IMR-90 (cell line): ENCODE measurements around the gene PRF1. TPM values are rescaled to one million over a fixed set of nuclear protein-coding genes. Genes with fewer than 3 reads are reported as not detected.

Experiments
- ATAC-seq: fragments of 200-7000 bp; cut with Tn5 transposase; 2 replicates; pipeline ENCODE4 v1.9.1; 2020; ENCODE audit warnings: low read depth, mild to moderate bottlenecking, moderate library complexity
- BruUV-seq: library from RNA; stranded (reverse); fragments of 400-500 nt; replicated peaks from 2 replicates; lab custom pipeline; 2021; lab: Mats Ljungman, UMichigan
- CTCF ChIA-PET: fragments of 300-600 bp; formaldehyde crosslinking; extraction: SDS; loops from one replicate; lab custom pipeline; 2021; ENCODE audit warnings: antibody characterized with exemption; lab: Yijun Ruan, JAX
- POLR2A ChIA-PET: fragments of 300-600 bp; sonication (Branson Sonifier 250); formaldehyde crosslinking; loops from one replicate; lab custom pipeline; 2022; ENCODE audit warnings: antibody characterized with exemption; ENCODE audit not compliant: unreplicated experiment; lab: Charles Lee
- DNase-seq: peaks from one replicate; pipeline ENCODE4 v3.0.0; 2013
- H2AFZ ChIP-seq: replicated peaks from 2 replicates; pipeline ENCODE3; 2013; ENCODE audit warnings: low read length, mild to moderate bottlenecking; ENCODE audit not compliant: poor library complexity
- H2AK5ac ChIP-seq: 2 replicates; pipeline ENCODE4 v1.6.1; 2013; ENCODE audit warnings: low read depth, low read length, inconsistent platforms
- H2AK9ac ChIP-seq: replicated peaks from 2 replicates; pipeline ENCODE3; 2013; ENCODE audit warnings: mild to moderate bottlenecking, low read depth, low read length, moderate library complexity; ENCODE audit not compliant: poor library complexity
- H2BK120ac ChIP-seq: 2 replicates; pipeline ENCODE4 v1.6.1; 2013; ENCODE audit warnings: low read depth, low read length, inconsistent platforms
- H2BK15ac ChIP-seq: 3 replicates; pipeline ENCODE4 v1.6.1; 2013; ENCODE audit warnings: low read depth, low read length, inconsistent platforms
- H2BK20ac ChIP-seq: 2 replicates; pipeline ENCODE4 v1.6.1; 2013; ENCODE audit warnings: low read depth, mild to moderate bottlenecking, inconsistent platforms, low read length, moderate library complexity
- H2BK5ac ChIP-seq: 2 replicates; pipeline ENCODE4 v1.6.1; 2013; ENCODE audit warnings: mild to moderate bottlenecking, low read depth, low read length, inconsistent platforms; ENCODE audit not compliant: poor library complexity, severe bottlenecking
- H3K14ac ChIP-seq: replicated peaks from 2 replicates; pipeline ENCODE4 v1.6.1; 2013; ENCODE audit warnings: low read depth, low read length, inconsistent platforms
- H3K18ac ChIP-seq: 2 replicates; pipeline ENCODE4 v1.6.1; 2013; ENCODE audit warnings: low read depth, low read length, control low read depth
- H3K23ac ChIP-seq: 2 replicates; pipeline ENCODE4 v1.6.1; 2013; ENCODE audit warnings: low read depth, low read length, inconsistent platforms
- H3K27ac ChIP-seq: 2 replicates; pipeline ENCODE4 v1.5.1; 2013; ENCODE audit warnings: mild to moderate bottlenecking, control low read depth, low read length; ENCODE audit not compliant: insufficient read depth
- H3K27me3 ChIP-seq: 2 replicates; pipeline ENCODE4 v1.6.1; 2013; ENCODE audit warnings: low read length; ENCODE audit not compliant: control insufficient read depth, insufficient read depth
- H3K36me3 ChIP-seq: 2 replicates; pipeline ENCODE4 v1.6.1; 2013; ENCODE audit warnings: low read length, mixed read lengths; ENCODE audit not compliant: control insufficient read depth, insufficient read depth
- H3K4ac ChIP-seq: 2 replicates; pipeline ENCODE4 v1.6.1; 2013; ENCODE audit warnings: low read depth, low read length, inconsistent platforms
- H3K4me1 ChIP-seq: 2 replicates; pipeline ENCODE4 v1.6.1; 2013; ENCODE audit warnings: low read length, mixed read lengths; ENCODE audit not compliant: control insufficient read depth, insufficient read depth
- H3K4me2 ChIP-seq: 2 replicates; pipeline ENCODE4 v1.6.1; 2013; ENCODE audit warnings: low read depth, mild to moderate bottlenecking, control low read depth, low read length, moderate library complexity
- H3K4me3 ChIP-seq: 2 replicates; pipeline ENCODE4 v1.5.1; 2013; ENCODE audit warnings: low read depth, mild to moderate bottlenecking, control low read depth, low read length, moderate library complexity; ENCODE audit not compliant: insufficient read depth
- H3K56ac ChIP-seq: 2 replicates; pipeline ENCODE4 v1.6.1; 2013; ENCODE audit warnings: low read length, inconsistent platforms; ENCODE audit not compliant: insufficient read depth; ENCODE audit errors: extremely low read depth
- H3K79me1 ChIP-seq, 2 experiments: 2 replicates each; pipeline ENCODE4 v1.6.1; 2013; ENCODE audit warnings: low read length in 2 of 2, inconsistent platforms in 1 of 2, low read depth in 1 of 2
- H3K9ac ChIP-seq: 2 replicates; pipeline ENCODE4 v1.6.1; 2013; ENCODE audit warnings: low read depth, low read length, control low read depth
- H3K9me1 ChIP-seq: 2 replicates; pipeline ENCODE4 v1.6.1; 2013; ENCODE audit warnings: low read length, inconsistent platforms; ENCODE audit not compliant: insufficient read depth
- H3K9me3 ChIP-seq: 2 replicates; pipeline ENCODE4 v1.6.1; 2013; ENCODE audit warnings: low read length; ENCODE audit not compliant: control insufficient read depth, insufficient read depth
- H4K20me1 ChIP-seq: 2 replicates; pipeline ENCODE4 v1.6.1; 2013; ENCODE audit warnings: low read length, inconsistent platforms; ENCODE audit not compliant: insufficient read depth
- H4K5ac ChIP-seq: 2 replicates; pipeline ENCODE4 v1.6.1; 2013; ENCODE audit warnings: mild to moderate bottlenecking, low read depth, low read length, control low read depth
- H4K8ac ChIP-seq, 2 experiments: 2 replicates each; pipeline ENCODE4 v1.6.1; 2013; ENCODE audit warnings: low read depth in 2 of 2, low read length in 2 of 2, control low read depth in 1 of 2, inconsistent platforms in 1 of 2
- H4K91ac ChIP-seq: 2 replicates; pipeline ENCODE4 v1.6.1; 2013; ENCODE audit warnings: low read depth, low read length, inconsistent platforms; ENCODE audit not compliant: insufficient read depth
- BHLHE40 ChIP-seq: fragments of 150-350 bp; IDR thresholded peaks from 2 replicates; pipeline ENCODE4 v1.6.1; 2016; ENCODE audit warnings: mild to moderate bottlenecking, low read depth, low read length
- CEBPB ChIP-seq: IDR thresholded peaks from 2 replicates; pipeline ENCODE4 v1.6.1; 2012; ENCODE audit warnings: low read depth, low read length, improper control_type of control experiment
- CHD1 ChIP-seq: IDR thresholded peaks from 2 replicates; pipeline ENCODE4 v1.6.1; 2012; ENCODE audit warnings: low read depth, low read length, improper control_type of control experiment
- FOS ChIP-seq: fragments of 150-350 bp; IDR thresholded peaks from 2 replicates; pipeline ENCODE4 v1.6.1; 2016; ENCODE audit warnings: low read depth, low read length
- MAFK ChIP-seq: IDR thresholded peaks from 2 replicates; pipeline ENCODE4 v1.6.1; 2012; ENCODE audit warnings: low read depth, low read length, improper control_type of control experiment
- MAZ ChIP-seq: IDR thresholded peaks from 2 replicates; pipeline ENCODE4 v1.6.1; 2012; ENCODE audit warnings: low read depth, mild to moderate bottlenecking, low read length, improper control_type of control experiment, moderate library complexity, borderline replicate concordance
- MXI1 ChIP-seq: IDR thresholded peaks from 2 replicates; pipeline ENCODE4 v1.6.1; 2012; ENCODE audit warnings: low read depth, mild to moderate bottlenecking, low read length, moderate library complexity, borderline replicate concordance
- NFE2L2 ChIP-seq: fragments of 150-350 bp; IDR thresholded peaks from 2 replicates; pipeline ENCODE4 v1.6.1; 2016; ENCODE audit warnings: low read depth, mild to moderate bottlenecking, low read length
- POLR2A ChIP-seq: IDR thresholded peaks from 2 replicates; pipeline ENCODE4 v1.6.1; 2012; ENCODE audit warnings: mild to moderate bottlenecking, low read depth, low read length
- RAD21 ChIP-seq: IDR thresholded peaks from 2 replicates; pipeline ENCODE4 v1.6.1; 2012; ENCODE audit warnings: low read length, improper control_type of control experiment
- RCOR1 ChIP-seq: IDR thresholded peaks from 2 replicates; pipeline ENCODE4 v1.6.1; 2012; ENCODE audit warnings: mild to moderate bottlenecking, low read length, improper control_type of control experiment; ENCODE audit not compliant: insufficient replicate concordance
- RFX5 ChIP-seq: IDR thresholded peaks from 2 replicates; pipeline ENCODE4 v1.8.0; 2012; ENCODE audit warnings: low read depth, mild to moderate bottlenecking, low read length, moderate library complexity
- SMC3 ChIP-seq: fragments of 150-350 bp; IDR thresholded peaks from 2 replicates; pipeline ENCODE4 v1.6.1; 2016; ENCODE audit warnings: low read depth, mild to moderate bottlenecking, antibody characterized with exemption, low read length, moderate library complexity
- WGBS, 2 experiments: methylation state at CpG; one replicate each; pipeline versions ENCODE4 v1.1.5 to v1.1.7; 2013; ENCODE audit warnings: missing lambda C conversion rate in 2 of 2; ENCODE audit not compliant: insufficient read length in 1 of 2; ENCODE audit errors: extremely low coverage in 2 of 2; 5-methylcytosine and 5-hydroxymethylcytosine counted together
- dilution Hi-C: fragments of 300-500 bp; cut with HindIII; formaldehyde crosslinking; loops from one replicate; pipeline ENCODE4 v1.14.3; 2018; ENCODE audit warnings: low sequenced_read_pairs; ENCODE audit not compliant: unreplicated experiment
- in situ Hi-C: fragments of 300-500 bp; cut with MboI; formaldehyde crosslinking; loops from 3 replicates; pipeline ENCODE4 v1.14.3; 2019; ENCODE audit warnings: low sequenced_read_pairs, inconsistent platforms, mixed read lengths
- intact Hi-C: fragments of 100-400 bp; cut with micrococcal nuclease; formaldehyde crosslinking; loops from 2 replicates; pipeline ENCODE4 v1.10.0; 2022
- polyA plus RNA-seq, 3 experiments: library from polyadenylated mRNA; depleted of rRNA; stranded (reverse); fragments of >200 nt; gene quantifications; 2 replicates each; pipeline ENCODE4 v1.2.3, GENCODE V29; 2012; ENCODE audit warnings: low replicate concordance in 1 of 3
- total RNA-seq: library from RNA; depleted of rRNA; stranded (reverse); fragments of >200 nt; gene quantifications from 2 replicates; pipeline ENCODE4 v1.2.3, GENCODE V29; 2012
- TF ChIP-seq, protein P1 (sequence below): fragments of 150-350 bp; IDR thresholded peaks from 2 replicates; pipeline ENCODE4 v1.6.1; 2016; ENCODE audit warnings: low read depth, mild to moderate bottlenecking, low read length, moderate library complexity, borderline replicate concordance
- TF ChIP-seq, protein P2 (sequence below): conservative IDR thresholded peaks from 2 replicates; pipeline ENCODE4 v1.5.1; 2012; ENCODE audit warnings: mild to moderate bottlenecking, low read depth, low read length, improper control_type of control experiment
- TF ChIP-seq, protein P3 (sequence below): fragments of 150-350 bp; IDR thresholded peaks from 2 replicates; pipeline ENCODE4 v1.6.1; 2017; ENCODE audit warnings: mild to moderate bottlenecking, antibody characterized with exemption, low read length, low read depth

Gene PRF1
- total and polyA plus RNA-seq, 2 of the 4 experiments (the other 2 are of a cell fraction), result not detected

DNA sequence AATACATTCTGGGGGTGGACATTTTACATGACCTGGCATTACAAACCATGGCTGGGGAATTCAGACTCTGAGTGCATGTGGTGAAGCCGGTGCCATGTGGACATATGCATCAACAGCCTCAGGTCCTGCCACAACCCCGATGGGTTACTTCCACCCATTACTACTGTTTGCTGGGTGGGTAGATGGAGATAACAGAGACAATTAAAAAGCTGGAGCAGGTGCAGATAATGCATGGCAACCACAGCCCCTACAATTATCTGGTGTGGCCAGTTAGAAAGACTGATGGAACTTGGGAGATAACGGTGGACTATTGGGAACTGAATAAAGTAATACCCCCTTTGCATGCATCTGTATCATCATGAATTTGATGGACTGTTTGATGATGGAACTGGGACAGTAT, 48.2 kb upstream of the PRF1 start:
- Histone ChIP-seq H4K20me1 (no peaks in the 10 kb centered on the region), H3K27ac (no peak overlapping the region), H2AFZ (no peak overlapping the region), H3K4me2 (no peak overlapping the region), H3K4me1 (peaks cover 7% of the 10 kb centered on the region), H3K9me1 (peaks cover 3% of the 10 kb centered on the region; the same call in 1 of the 2 replicates), H3K9me3 (peaks cover 7% of the 10 kb centered on the region), H3K36me3 (no peaks in the 10 kb centered on the region), H2BK5ac (no peak overlapping the region), H3K56ac (no peak overlapping the region), H3K4ac (no peak overlapping the region), H3K79me1 (no peaks in the 10 kb centered on the region), H3K9ac (no peak overlapping the region), H3K23ac (no peak overlapping the region), H2BK120ac (no peak overlapping the region), H3K18ac (no peak overlapping the region), H2AK9ac (no peak overlapping the region), H4K91ac (no peak overlapping the region), H4K8ac (no peak overlapping the region), H3K14ac (no peak overlapping the region), H4K5ac (no peak overlapping the region), H3K27me3 (peaks cover 2% of the 10 kb centered on the region; the same call in 1 of the 2 replicates), H3K4me3 (no peak overlapping the region), H2AK5ac (no peak overlapping the region), H2BK15ac (no peak overlapping the region), H2BK20ac (no peak overlapping the region)
- no peak for ATAC-seq
- dilution Hi-C loops, result no loop called here
- ChIA-PET CTCF (no interaction called here), POLR2A (no interaction called here)
- no CpG with 5 or more reads among the region's 3 CpGs for WGBS, 2 experiments
- DNase-seq, result no peak
- TF ChIP-seq, protein P1, sequence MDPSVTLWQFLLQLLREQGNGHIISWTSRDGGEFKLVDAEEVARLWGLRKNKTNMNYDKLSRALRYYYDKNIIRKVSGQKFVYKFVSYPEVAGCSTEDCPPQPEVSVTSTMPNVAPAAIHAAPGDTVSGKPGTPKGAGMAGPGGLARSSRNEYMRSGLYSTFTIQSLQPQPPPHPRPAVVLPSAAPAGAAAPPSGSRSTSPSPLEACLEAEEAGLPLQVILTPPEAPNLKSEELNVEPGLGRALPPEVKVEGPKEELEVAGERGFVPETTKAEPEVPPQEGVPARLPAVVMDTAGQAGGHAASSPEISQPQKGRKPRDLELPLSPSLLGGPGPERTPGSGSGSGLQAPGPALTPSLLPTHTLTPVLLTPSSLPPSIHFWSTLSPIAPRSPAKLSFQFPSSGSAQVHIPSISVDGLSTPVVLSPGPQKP, result no peak
- TF ChIP-seq RCOR1, result no peak
- TF ChIP-seq BHLHE40, result no peak
- TF ChIP-seq, protein P2, sequence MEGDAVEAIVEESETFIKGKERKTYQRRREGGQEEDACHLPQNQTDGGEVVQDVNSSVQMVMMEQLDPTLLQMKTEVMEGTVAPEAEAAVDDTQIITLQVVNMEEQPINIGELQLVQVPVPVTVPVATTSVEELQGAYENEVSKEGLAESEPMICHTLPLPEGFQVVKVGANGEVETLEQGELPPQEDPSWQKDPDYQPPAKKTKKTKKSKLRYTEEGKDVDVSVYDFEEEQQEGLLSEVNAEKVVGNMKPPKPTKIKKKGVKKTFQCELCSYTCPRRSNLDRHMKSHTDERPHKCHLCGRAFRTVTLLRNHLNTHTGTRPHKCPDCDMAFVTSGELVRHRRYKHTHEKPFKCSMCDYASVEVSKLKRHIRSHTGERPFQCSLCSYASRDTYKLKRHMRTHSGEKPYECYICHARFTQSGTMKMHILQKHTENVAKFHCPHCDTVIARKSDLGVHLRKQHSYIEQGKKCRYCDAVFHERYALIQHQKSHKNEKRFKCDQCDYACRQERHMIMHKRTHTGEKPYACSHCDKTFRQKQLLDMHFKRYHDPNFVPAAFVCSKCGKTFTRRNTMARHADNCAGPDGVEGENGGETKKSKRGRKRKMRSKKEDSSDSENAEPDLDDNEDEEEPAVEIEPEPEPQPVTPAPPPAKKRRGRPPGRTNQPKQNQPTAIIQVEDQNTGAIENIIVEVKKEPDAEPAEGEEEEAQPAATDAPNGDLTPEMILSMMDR, result no peak
- TF ChIP-seq MXI1, result no peak
- TF ChIP-seq CEBPB, result no peak
- no peak for TF ChIP-seq NFE2L2
- no peak for TF ChIP-seq POLR2A
- TF ChIP-seq, protein P3, sequence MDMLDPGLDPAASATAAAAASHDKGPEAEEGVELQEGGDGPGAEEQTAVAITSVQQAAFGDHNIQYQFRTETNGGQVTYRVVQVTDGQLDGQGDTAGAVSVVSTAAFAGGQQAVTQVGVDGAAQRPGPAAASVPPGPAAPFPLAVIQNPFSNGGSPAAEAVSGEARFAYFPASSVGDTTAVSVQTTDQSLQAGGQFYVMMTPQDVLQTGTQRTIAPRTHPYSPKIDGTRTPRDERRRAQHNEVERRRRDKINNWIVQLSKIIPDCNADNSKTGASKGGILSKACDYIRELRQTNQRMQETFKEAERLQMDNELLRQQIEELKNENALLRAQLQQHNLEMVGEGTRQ, result no peak
- no peak for TF ChIP-seq RFX5
- TF ChIP-seq RAD21, result no peak
- no peak for TF ChIP-seq MAZ
- no peak for TF ChIP-seq FOS
- TF ChIP-seq MAFK, result no peak
- no peak for TF ChIP-seq SMC3
- no peak for TF ChIP-seq CHD1
- intact Hi-C loops, result no loop called here
- no TSS peak for BruUV-seq
- in situ Hi-C loops, result no loop called here
